Breast epithelium (tissue), 4 donors: ENCODE results near the gene DGKE. TPM values are rescaled to one million over a fixed set of nuclear protein-coding genes. Genes with fewer than 3 reads are reported as not detected.

ENCODE experiments used
- DNase-seq, 2 donors: peaks; one replicate each; pipeline ENCODE4 v3.0.0-alpha.2; 2019; ENCODE audit warnings: low spot score in 2 of 2
- H3K27ac ChIP-seq, 2 donors: fragments of 200-600 bp; sonication (generic) in 1 of 2; one replicate each; pipeline ENCODE4 v1.5.1; 2016 to 2019; ENCODE audit warnings: mild to moderate bottlenecking in 1 of 2
- H3K27me3 ChIP-seq, 2 donors: fragments of 200-600 bp; sonication (generic) in 1 of 2; one replicate each; pipeline versions ENCODE4 v1.5.1 to v1.6.0; 2017 to 2019; ENCODE audit warnings: control low read depth in 1 of 2, mild to moderate bottlenecking in 1 of 2
- H3K36me3 ChIP-seq: fragments of 200-600 bp; one replicate; pipeline ENCODE4 v1.5.1; 2019
- H3K4me1 ChIP-seq, 2 donors: fragments of 200-600 bp; sonication (generic); one replicate each; pipeline ENCODE4 v1.5.1; 2016 to 2019; ENCODE audit warnings: control low read depth in 1 of 2
- H3K4me3 ChIP-seq, 3 donors: fragments of 200-600 bp; sonication (generic); 1 replicate in 2 of 3; 2 replicates in 1 of 3; pipeline ENCODE4 v1.5.1; 2016 to 2019; ENCODE audit warnings: mild to moderate bottlenecking in 3 of 3, moderate library complexity in 2 of 3
- H3K9me3 ChIP-seq, 2 donors: fragments of 200-600 bp; sonication (generic) in 1 of 2; one replicate each; pipeline ENCODE4 v1.5.1; 2016 to 2019; ENCODE audit warnings: control low read depth in 1 of 2
- CTCF ChIP-seq, 3 donors: fragments of 450-650 bp; IDR thresholded peaks; one replicate each; pipeline ENCODE4 v1.5.1; 2016 to 2017; ENCODE audit warnings: antibody characterized with exemption in 3 of 3, mild to moderate bottlenecking in 3 of 3, moderate library complexity in 3 of 3
- POLR2A ChIP-seq: fragments of 450-650 bp; IDR thresholded peaks from one replicate; pipeline ENCODE4 v1.6.1; 2016; ENCODE audit warnings: antibody characterized with exemption, mild to moderate bottlenecking, moderate library complexity
- POLR2AphosphoS5 ChIP-seq, 3 donors: sonication (generic); formaldehyde crosslinking; IDR thresholded peaks; one replicate each; pipeline ENCODE4 v1.6.1; 2017; ENCODE audit warnings: antibody characterized with exemption in 3 of 3
- intact Hi-C: fragments of 100-400 bp; cut with DNase I; formaldehyde crosslinking; loops from one replicate; pipeline ENCODE4 v1.15.1; 2023; ENCODE audit warnings: low total_unique reads
- total RNA-seq, 3 donors: library from RNA; depleted of rRNA; stranded (reverse); fragments of >200 nt; gene quantifications; one replicate each; pipeline ENCODE4 v1.1.0, GENCODE V29; 2016

Gene DGKE
- total RNA-seq, 3 donors from 2014 or later: 7.0 to 13.8 (median 11.9) TPM

DNA sequence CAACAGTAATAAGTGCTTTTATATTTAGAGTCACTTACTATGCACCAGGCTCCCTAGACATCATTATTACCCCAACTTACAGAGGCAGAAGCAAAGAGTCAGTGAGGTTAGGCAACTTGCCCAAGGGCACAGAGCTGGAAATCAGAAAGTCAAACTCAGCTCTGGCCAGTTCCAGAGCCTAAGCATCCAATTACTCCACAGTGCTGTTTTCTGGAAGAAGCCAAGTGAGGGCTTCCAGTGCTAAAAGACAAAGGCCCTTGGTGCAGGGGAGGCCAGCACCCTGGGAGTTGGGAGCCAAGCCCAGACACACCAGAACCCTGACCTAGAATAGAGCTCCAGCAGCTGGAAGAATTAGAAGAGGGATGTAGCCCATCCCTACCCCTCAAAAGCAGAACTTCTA is 40.4 kb upstream of the DGKE start:
- Histone ChIP-seq H3K9me3 (no peaks in the 10 kb centered on the region), H3K36me3 (no peaks in the 10 kb centered on the region), H3K27me3 (no peaks in the 10 kb centered on the region), H3K27ac (no peak overlapping the region), H3K4me1 (no peaks in the 10 kb centered on the region), H3K4me3 (no peak overlapping the region)
- no peak for DNase-seq
- intact Hi-C loops: no loop called here
- TF ChIP-seq CTCF (IDR thresholded peaks at IDR 0.05): no peak
- no peak for TF ChIP-seq POLR2A
- no peak for TF ChIP-seq POLR2AphosphoS5 (IDR thresholded peaks at IDR 0.05)

DNA sequence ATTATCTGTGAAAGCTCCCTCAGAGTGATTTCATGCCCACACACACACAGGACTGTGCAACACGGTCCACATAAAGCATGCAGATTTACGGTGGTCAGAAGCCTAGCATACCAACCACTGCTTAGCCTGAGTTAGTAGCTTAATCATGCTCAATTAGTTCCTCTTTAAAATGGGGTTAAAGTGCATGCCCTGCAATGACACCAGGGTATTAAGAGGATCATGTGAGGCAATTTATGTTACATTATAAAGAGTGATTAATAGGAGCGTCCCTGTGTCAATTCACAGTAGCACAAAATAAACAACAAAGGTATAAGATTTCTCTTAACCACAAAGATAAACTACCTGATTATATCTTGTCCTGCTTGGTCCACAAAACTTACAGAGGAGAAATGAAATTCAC is 40.0 kb upstream of the DGKE start:
- no peak for DNase-seq
- H3K27me3 ChIP-seq: no peaks in the 10 kb centered on the region
- no peak overlapping the region for H3K4me3 ChIP-seq
- no peak overlapping the region for H3K27ac ChIP-seq
- H3K9me3 ChIP-seq: no peaks in the 10 kb centered on the region
- intact Hi-C loops: no loop called here
- TF ChIP-seq POLR2AphosphoS5 (IDR thresholded peaks at IDR 0.05) (no peak), CTCF (IDR thresholded peaks at IDR 0.05) (no peak), POLR2A (no peak)
- no peaks in the 10 kb centered on the region for H3K36me3 ChIP-seq
- H3K4me1 ChIP-seq: no peaks in the 10 kb centered on the region

DNA sequence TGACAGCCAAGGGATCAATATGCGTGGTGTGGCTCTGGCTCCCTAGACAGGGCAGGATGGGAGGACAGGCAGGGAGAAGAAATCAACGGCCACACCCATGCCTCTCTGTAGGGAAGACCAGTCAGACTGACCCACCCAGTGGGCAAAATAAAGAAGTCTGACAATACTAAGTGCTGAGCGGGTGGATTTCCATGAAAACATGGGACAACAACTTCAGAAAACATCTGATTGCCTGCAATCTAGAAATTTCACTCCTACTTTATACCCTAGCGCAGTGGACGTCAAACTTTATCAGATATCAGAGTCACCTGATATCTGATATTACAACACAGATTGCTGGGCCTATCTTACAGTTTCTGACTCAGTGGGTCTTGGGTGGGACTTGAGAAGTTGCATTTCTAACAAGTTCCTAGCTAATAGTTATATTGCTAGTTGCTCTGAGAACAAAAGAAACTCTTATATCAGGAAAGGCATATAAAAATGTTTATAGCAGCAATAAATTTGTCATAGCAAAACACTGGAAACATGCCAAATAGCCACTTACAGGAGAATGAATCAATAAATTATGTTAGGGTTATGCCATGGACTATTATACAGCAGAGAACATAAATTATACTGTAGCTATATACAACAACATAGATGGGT is 38.6 kb upstream of the DGKE start:
- H3K27ac ChIP-seq: no peak overlapping the region
- intact Hi-C loops: no loop called here
- no peaks in the 10 kb centered on the region for H3K4me1 ChIP-seq
- no peak for DNase-seq
- H3K4me3 ChIP-seq: no peak overlapping the region
- no peaks in the 10 kb centered on the region for H3K9me3 ChIP-seq
- H3K36me3 ChIP-seq: no peaks in the 10 kb centered on the region
- TF ChIP-seq POLR2AphosphoS5 (IDR thresholded peaks at IDR 0.05) (no peak), CTCF (IDR thresholded peaks at IDR 0.05) (no peak), POLR2A (no peak)
- no peaks in the 10 kb centered on the region for H3K27me3 ChIP-seq

- H3K27me3 ChIP-seq: no peaks in the 10 kb centered on the region
- H3K4me1 ChIP-seq: no peaks in the 10 kb centered on the region
- no peak overlapping the region for H3K4me3 ChIP-seq
- H3K36me3 ChIP-seq: no peaks in the 10 kb centered on the region
- intact Hi-C loops: no loop called here
- no peak for DNase-seq
- no peaks in the 10 kb centered on the region for H3K9me3 ChIP-seq
- no peak overlapping the region for H3K27ac ChIP-seq
- no peak for TF ChIP-seq CTCF (IDR thresholded peaks at IDR 0.05)
- no peak for TF ChIP-seq POLR2AphosphoS5 (IDR thresholded peaks at IDR 0.05)
- no peak for TF ChIP-seq POLR2A
Observed at GRCh38 chr17:56796536-56796935, 37.4 kb upstream of the DGKE start.

GRCh38 chr17:56798916-56799315 is 35.0 kb upstream of the DGKE start:
- no peak overlapping the region for H3K27ac ChIP-seq
- H3K4me1 ChIP-seq: no peaks in the 10 kb centered on the region
- intact Hi-C loops: no loop called here
- TF ChIP-seq POLR2AphosphoS5 (IDR thresholded peaks at IDR 0.05) (no peak), POLR2A (no peak), CTCF (IDR thresholded peaks at IDR 0.05) (no peak)
- no peak overlapping the region for H3K4me3 ChIP-seq
- H3K9me3 ChIP-seq: no peaks in the 10 kb centered on the region
- H3K27me3 ChIP-seq: no peaks in the 10 kb centered on the region
- DNase-seq: no peak
- H3K36me3 ChIP-seq: no peaks in the 10 kb centered on the region
